ENCODE measurements around the gene UCK1.

Gene UCK1

DNA sequence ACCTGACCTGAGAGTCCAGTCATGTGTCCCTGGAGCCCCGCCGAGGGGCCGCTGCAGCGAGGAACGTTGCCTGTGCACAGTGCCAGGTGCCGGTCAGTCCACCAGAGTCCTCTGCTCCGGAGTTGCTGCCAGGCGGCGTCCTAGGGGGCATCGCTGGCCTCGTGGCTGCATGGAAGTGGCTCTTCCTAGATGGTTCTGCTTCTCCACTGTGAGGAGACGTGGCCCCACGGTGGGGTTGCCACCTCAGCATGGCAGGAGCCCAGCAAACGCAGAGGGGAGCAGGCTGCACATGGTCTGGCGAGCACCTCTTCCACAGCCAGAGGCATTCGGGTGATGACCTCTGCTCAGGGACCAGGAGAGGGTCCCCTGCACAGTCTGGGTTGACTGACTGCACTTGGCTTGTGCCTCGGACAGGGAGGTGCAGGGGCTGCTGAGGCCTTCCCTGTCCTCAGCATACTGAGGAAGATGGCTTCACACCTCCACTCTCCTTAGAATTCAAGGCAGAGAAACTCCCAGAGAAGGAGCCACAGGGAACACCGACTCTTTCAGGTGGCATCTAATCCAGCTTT lies 54.2 kb downstream of the UCK1 start:
- DNase-seq (ENCODE audit: low read depth), result no peak

DNA sequence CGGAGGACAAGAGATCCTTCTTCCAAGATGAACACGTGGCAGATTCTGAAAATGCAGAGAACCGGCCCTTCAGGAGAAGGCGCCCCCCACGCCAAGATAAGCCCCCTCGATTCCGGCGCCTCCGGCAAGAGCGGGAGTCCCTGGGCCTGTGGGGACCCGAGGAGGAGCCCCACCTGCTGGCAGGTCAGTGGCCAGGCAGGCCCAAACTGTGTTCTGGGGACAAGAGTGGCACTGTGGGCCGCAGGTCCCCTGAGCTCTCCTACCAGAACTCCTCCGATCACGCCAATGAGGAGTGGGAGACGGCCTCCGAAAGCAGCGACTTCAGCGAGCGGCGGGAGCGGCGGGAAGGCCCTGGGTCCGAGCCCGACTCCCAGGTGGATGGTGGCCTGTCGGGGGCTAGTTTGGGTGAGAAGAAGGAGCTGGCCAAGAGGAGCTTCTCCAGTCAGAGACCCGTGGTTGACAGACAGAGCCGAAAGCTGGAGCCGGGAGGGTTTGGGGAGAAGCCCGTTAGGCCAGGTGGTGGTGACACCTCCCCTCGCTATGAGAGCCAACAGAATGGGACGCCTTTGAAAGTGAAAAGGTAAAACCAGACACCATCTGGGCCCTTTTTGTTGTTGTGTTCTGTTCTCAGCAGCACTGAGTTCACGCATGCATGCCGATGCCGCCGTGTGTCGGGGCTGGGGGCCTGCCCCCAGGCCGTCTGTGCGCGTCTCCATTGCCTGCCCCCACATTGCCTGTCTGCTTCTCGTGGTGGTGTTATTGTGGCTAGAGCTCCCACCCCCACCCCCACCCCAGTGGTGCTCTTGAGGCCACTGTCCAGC lies 54.9 kb downstream of the UCK1 start:
- no peak for DNase-seq (ENCODE audit: low read depth)

DNA sequence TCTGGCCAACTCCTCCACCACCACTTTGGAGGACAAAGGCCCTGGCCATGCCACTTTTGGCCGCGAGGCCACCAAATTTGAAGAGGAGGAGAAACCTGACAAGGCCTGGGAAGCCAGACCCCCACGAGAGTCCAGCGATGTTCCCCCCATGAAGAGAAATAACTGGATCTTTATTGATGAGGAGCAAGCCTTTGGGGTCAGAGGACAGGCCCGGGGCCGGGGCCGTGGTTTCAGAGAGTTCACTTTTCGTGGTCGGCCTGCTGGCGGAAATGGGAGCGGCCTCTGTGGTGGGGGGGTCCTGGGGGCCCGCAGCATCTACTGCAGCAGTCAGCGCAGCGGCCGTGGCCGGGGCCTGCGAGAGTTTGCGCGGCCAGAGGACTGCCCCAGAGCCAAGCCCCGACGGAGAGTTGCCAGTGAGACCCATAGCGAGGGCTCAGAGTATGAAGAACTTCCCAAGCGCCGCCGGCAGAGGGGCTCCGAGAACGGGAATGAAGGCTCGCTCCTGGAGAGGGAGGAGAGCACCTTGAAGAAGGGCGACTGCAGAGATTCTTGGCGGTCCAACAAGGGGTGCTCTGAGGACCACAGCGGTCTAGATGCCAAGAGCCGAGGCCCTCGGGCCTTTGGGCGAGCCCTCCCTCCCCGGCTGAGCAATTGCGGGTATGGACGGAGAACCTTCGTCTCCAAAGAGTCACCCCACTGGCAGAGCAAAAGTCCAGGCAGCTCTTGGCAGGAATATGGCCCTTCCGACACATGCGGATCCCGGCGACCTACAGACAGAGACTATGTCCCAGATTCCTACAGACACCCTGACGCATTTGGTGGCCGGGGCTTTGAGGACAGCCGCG lies 55.7 kb downstream of the UCK1 start:
- no peak for DNase-seq (ENCODE audit: low read depth)

DNA sequence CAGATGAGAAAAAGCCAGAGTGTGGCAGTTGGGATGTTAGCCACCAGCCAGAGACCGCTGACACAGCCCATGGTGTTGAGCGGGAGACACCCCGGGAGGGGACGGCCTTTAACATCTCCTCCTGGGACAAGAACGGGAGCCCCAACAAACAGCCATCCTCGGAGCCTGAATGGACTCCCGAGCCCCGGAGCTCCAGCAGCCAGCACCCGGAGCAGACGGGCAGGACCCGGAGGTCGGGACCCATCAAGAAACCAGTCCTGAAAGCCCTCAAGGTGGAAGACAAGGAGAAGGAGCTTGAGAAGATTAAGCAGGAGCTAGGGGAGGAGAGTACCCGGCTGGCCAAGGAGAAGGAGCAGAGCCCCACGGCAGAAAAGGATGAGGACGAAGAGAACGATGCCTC lies 56.4 kb downstream of the UCK1 start:
- DNase-seq (ENCODE audit: low read depth), result no peak

DNA sequence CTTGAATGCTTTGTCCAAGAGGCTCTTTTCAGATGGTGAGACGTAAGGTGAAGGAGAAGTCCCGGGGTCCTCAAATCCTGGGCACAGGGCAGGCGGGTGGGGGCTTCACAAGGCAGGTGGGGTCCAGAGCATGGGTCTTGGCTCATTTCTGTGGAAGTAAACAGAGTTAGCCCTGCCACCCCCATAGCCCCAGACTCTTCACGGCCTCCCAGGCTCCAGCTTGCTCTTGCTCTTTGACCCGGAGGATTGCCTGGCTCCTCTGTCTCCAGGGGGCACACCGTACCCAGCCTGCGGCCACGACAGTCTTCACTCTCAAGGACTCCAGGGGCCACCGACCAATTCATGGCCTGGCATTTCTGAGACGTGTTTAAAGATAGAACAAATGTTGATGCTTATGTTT lies 57.2 kb downstream of the UCK1 start:
- DNase-seq (ENCODE audit: low read depth), result no peak

Data from HS-5 (cell line).